Suprapubic skin (tissue), 4 donors: Measurements from ENCODE around the gene RHBDF1.

Source experiments
- CTCF ChIP-seq, 2 donors: fragments of 200-600 bp in 1 of 2; fragments of 450-650 bp in 1 of 2; sonication (generic) in 1 of 2; IDR thresholded peaks; one replicate each; pipeline ENCODE4 v1.5.1; 2016 to 2019; ENCODE audit warnings: antibody characterized with exemption in 2 of 2, mild to moderate bottlenecking in 1 of 2, moderate library complexity in 1 of 2
- POLR2A ChIP-seq, 2 donors: fragments of 450-650 bp; IDR thresholded peaks; one replicate each; pipeline ENCODE4 v1.6.1; 2017; ENCODE audit warnings: antibody characterized with exemption in 2 of 2, mild to moderate bottlenecking in 2 of 2, moderate library complexity in 2 of 2
- POLR2AphosphoS5 ChIP-seq, 3 donors: sonication (generic); formaldehyde crosslinking; IDR thresholded peaks; one replicate each; pipeline ENCODE4 v1.6.1; 2017; ENCODE audit warnings: antibody characterized with exemption in 3 of 3

- TF ChIP-seq CTCF (IDR thresholded peaks at IDR 0.05), result no peak
- TF ChIP-seq POLR2A (IDR thresholded peaks at IDR 0.05), result no peak
- no peak for TF ChIP-seq POLR2AphosphoS5 (IDR thresholded peaks at IDR 0.05)
Observed at GRCh38 chr16:74747-75334, 2.4 kb upstream of the RHBDF1 start.
